Keratinocyte (primary cell): ENCODE results near the gene APOBEC3F. TPM values are rescaled to one million over a fixed set of nuclear protein-coding genes. Genes with fewer than 3 reads are reported as not detected.

Source experiments
- DNase-seq: peaks from one replicate; pipeline ENCODE4 v3.0.0-alpha.2; 2011; ENCODE audit warnings: low read depth, missing footprints, low spot score
- FAIRE-seq: peaks from 2 replicates; lab custom pipeline; 2011; peaks lifted over from hg19 to GRCh38; lab: Jason Lieb, UNC
- H2AFZ ChIP-seq: 2 replicates; pipeline ENCODE4 v1.6.0; 2012; ENCODE audit warnings: low read length, control low read depth, inconsistent platforms; ENCODE audit not compliant: control insufficient read depth
- H3K27ac ChIP-seq: 2 replicates; pipeline ENCODE4 v1.5.1; 2011; ENCODE audit warnings: low read length; ENCODE audit not compliant: control insufficient read depth, insufficient read depth
- H3K27me3 ChIP-seq: 3 replicates; pipeline ENCODE4 v1.6.0; 2011; ENCODE audit warnings: low read length; ENCODE audit not compliant: control insufficient read depth, insufficient read depth; ENCODE audit errors: extremely low read depth
- H3K36me3 ChIP-seq, 2 experiments: 2 replicates in 1 of 2; 3 replicates in 1 of 2; pipeline ENCODE4 v1.5.1; 2011; ENCODE audit warnings: low read length in 2 of 2, mild to moderate bottlenecking in 1 of 2; ENCODE audit not compliant: control insufficient read depth in 2 of 2, insufficient read depth in 2 of 2; ENCODE audit errors: extremely low read depth in 1 of 2
- H3K4me1 ChIP-seq: 3 replicates; pipeline ENCODE4 v1.5.1; 2011; ENCODE audit warnings: low read length; ENCODE audit not compliant: control insufficient read depth, insufficient read depth; ENCODE audit errors: extremely low read depth
- H3K4me2 ChIP-seq: 3 replicates; pipeline ENCODE4 v1.6.0; 2011; ENCODE audit warnings: low read depth, low read length; ENCODE audit not compliant: control insufficient read depth, insufficient read depth; ENCODE audit errors: extremely low read depth
- H3K4me3 ChIP-seq, 3 experiments: fragments of 200-600 bp in 1 of 3; sonication (generic) in 1 of 3; 2 replicates in 2 of 3; 3 replicates in 1 of 3; pipeline ENCODE4 v1.5.1; 2011 to 2016; ENCODE audit warnings: low read length in 3 of 3, mild to moderate bottlenecking in 3 of 3, control low read depth in 2 of 3, inconsistent platforms in 1 of 3, low read depth in 1 of 3, mixed read lengths in 1 of 3, mixed run types in 1 of 3, moderate library complexity in 1 of 3; ENCODE audit not compliant: control insufficient read depth in 2 of 3, insufficient read depth in 2 of 3; ENCODE audit errors: extremely low read depth in 1 of 3
- H3K79me2 ChIP-seq: 2 replicates; pipeline ENCODE4 v1.6.0; 2012; ENCODE audit warnings: low read length; ENCODE audit not compliant: control insufficient read depth, insufficient read depth
- H3K9ac ChIP-seq: 3 replicates; pipeline ENCODE4 v1.6.0; 2011; ENCODE audit warnings: low read length; ENCODE audit not compliant: control insufficient read depth, insufficient read depth; ENCODE audit errors: extremely low read depth
- H3K9me1 ChIP-seq: 3 replicates; pipeline ENCODE4 v1.6.0; 2011; ENCODE audit warnings: low read length; ENCODE audit not compliant: control insufficient read depth, insufficient read depth; ENCODE audit errors: extremely low read depth
- H3K9me3 ChIP-seq: 2 replicates; pipeline ENCODE4 v1.5.1; 2012; ENCODE audit warnings: low read depth, low read length; ENCODE audit not compliant: control insufficient read depth
- H4K20me1 ChIP-seq: 3 replicates; pipeline ENCODE4 v1.6.0; 2011; ENCODE audit warnings: low read length; ENCODE audit not compliant: control insufficient read depth, insufficient read depth; ENCODE audit errors: extremely low read depth
- EZH2 ChIP-seq: IDR thresholded peaks from one replicate; pipeline ENCODE4 v1.6.1; 2012; ENCODE audit warnings: inconsistent platforms, mild to moderate bottlenecking, low read length, moderate library complexity
- dilution Hi-C: fragments of 300-500 bp; cut with MboI; formaldehyde crosslinking; loops from one replicate; pipeline ENCODE4 v1.7.0; 2020; ENCODE audit warnings: low sequenced_read_pairs; ENCODE audit not compliant: extremely low pct_ligation_motif_present
- polyA plus RNA-seq, 5 experiments: library from polyadenylated mRNA; depleted of rRNA in 3 of 5; stranded (reverse) in 3 of 5; stranded (forward) in 1 of 5; unstranded in 1 of 5; fragments of >200 nt; gene quantifications; 1 replicate in 1 of 5; 2 replicates in 3 of 5; 3 replicates in 1 of 5; pipeline versions ENCODE4 v1.2.1 to v1.2.3, GENCODE V29; 2011 to 2012; ENCODE audit warnings: missing spikeins in 2 of 5, low read depth in 1 of 5, low replicate concordance in 1 of 5
- TF ChIP-seq, protein P1 (sequence below), 3 experiments: IDR thresholded peaks in 1 of 3; conservative IDR thresholded peaks in 1 of 3; optimal IDR thresholded peaks in 1 of 3; 2 replicates in 2 of 3; 3 replicates in 1 of 3; pipeline versions ENCODE3 to v1.5.1; 2011; ENCODE audit warnings: low read length in 3 of 3, mild to moderate bottlenecking in 3 of 3, moderate library complexity in 2 of 3, control low read depth in 1 of 3, inconsistent platforms in 1 of 3; ENCODE audit not compliant: insufficient read depth in 2 of 3; ENCODE audit errors: extremely low read depth in 1 of 3

APOBEC3F gene
- polyA plus RNA-seq, 1 donor (not counting 4 experiments of a cell fraction or from before 2014, with no cell fraction given), result 7.9 TPM

DNA sequence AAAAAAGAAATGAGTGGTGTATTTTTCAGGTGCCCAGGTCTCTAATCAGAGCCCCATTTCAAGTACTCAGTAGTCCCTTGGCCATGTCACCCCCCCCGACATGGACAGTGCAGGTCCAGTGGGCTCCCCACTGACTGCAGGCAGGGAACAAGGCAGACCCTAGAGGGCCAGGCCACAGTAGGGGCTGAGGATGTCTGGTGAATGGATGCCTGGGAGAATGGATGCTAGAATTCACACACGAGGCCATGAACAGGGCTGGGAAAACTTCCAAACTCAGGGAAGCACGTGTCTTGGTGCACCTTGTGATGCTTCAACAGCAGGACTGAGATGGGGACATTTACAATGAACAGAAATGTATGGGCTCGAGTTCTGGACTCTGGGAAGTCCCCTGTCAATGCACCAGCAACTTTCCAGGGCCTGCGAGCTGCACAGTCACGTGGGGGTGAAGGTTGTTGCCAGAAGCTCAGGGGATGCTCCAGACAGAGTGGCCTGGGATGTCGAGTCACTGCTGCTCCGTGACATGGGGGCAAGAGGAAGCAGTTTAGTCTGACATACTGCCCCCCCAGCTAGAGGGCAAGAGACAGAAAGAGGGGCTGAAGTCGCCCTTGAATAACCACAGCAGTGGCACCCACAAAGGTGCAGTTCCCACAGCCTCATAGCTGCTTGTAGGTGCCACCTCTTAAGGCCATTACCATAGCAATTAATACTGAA is 39.5 kb downstream of the APOBEC3F start:
- dilution Hi-C loops, result no loop called here
- Histone ChIP-seq H3K9me1 (no peaks in the 10 kb centered on the region), H3K27me3 (no peaks in the 10 kb centered on the region), H4K20me1 (no peaks in the 10 kb centered on the region), H3K4me1 (no peaks in the 10 kb centered on the region), H2AFZ (no peak overlapping the region), H3K27ac (no peak overlapping the region), H3K4me2 (no peak overlapping the region), H3K9me3 (no peaks in the 10 kb centered on the region), H3K36me3 (peaks cover 0 to 4% of the 10 kb centered on the region in 2 experiments), H3K4me3 (no peak overlapping the region), H3K9ac (no peak overlapping the region), H3K79me2 (no peaks in the 10 kb centered on the region)
- DNase-seq (no peak), FAIRE-seq (no peak)
- no peak for TF ChIP-seq EZH2
- TF ChIP-seq, protein P1, sequence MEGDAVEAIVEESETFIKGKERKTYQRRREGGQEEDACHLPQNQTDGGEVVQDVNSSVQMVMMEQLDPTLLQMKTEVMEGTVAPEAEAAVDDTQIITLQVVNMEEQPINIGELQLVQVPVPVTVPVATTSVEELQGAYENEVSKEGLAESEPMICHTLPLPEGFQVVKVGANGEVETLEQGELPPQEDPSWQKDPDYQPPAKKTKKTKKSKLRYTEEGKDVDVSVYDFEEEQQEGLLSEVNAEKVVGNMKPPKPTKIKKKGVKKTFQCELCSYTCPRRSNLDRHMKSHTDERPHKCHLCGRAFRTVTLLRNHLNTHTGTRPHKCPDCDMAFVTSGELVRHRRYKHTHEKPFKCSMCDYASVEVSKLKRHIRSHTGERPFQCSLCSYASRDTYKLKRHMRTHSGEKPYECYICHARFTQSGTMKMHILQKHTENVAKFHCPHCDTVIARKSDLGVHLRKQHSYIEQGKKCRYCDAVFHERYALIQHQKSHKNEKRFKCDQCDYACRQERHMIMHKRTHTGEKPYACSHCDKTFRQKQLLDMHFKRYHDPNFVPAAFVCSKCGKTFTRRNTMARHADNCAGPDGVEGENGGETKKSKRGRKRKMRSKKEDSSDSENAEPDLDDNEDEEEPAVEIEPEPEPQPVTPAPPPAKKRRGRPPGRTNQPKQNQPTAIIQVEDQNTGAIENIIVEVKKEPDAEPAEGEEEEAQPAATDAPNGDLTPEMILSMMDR (optimal IDR thresholded peaks at IDR 0.05 in 1 of 3, IDR thresholded peaks at IDR 0.05 in 1 of 3, conservative IDR thresholded peaks at IDR 0.05 in 1 of 3; ENCODE audit: extremely low read depth in 1 of 3, insufficient read depth in 2 of 3, low read length in 3 of 3), result no peak

- no peak for FAIRE-seq
Observed at GRCh38 chr22:39081016-39081415, 40.4 kb downstream of the APOBEC3F start.

More at GRCh38 chr22:39081016-39081415, 40.4 kb downstream of the APOBEC3F start:
- H3K9me1 ChIP-seq, result no peaks in the 10 kb centered on the region
- no peaks in the 10 kb centered on the region for H3K4me1 ChIP-seq
- no peaks in the 10 kb centered on the region for H4K20me1 ChIP-seq
- no peak overlapping the region for H2AFZ ChIP-seq
- no peak overlapping the region for H3K9ac ChIP-seq
- no peak overlapping the region for H3K27ac ChIP-seq
- H3K9me3 ChIP-seq, result no peaks in the 10 kb centered on the region
- no peak overlapping the region for H3K4me2 ChIP-seq
- H3K36me3 ChIP-seq, result peaks cover 0 to 4% of the 10 kb centered on the region in 2 experiments
- H3K4me3 ChIP-seq, result no peak overlapping the region
- no peak for TF ChIP-seq EZH2
- TF ChIP-seq, protein P1 (optimal IDR thresholded peaks at IDR 0.05 in 1 of 3, IDR thresholded peaks at IDR 0.05 in 1 of 3, conservative IDR thresholded peaks at IDR 0.05 in 1 of 3; ENCODE audit: extremely low read depth in 1 of 3, insufficient read depth in 2 of 3, low read length in 3 of 3), result no peak
- H3K27me3 ChIP-seq, result no peaks in the 10 kb centered on the region
- DNase-seq, result no peak
- dilution Hi-C loops, result no loop called here
- H3K79me2 ChIP-seq, result no peaks in the 10 kb centered on the region
